HepG2 (cell line): Measurements from ENCODE around the gene ODC1. TPM values are rescaled to one million over a fixed set of nuclear protein-coding genes. Genes with fewer than 3 reads are reported as not detected.
A peak's percentile ranks its signal among the peaks of the same experiment; 100 is the strongest.

Experiments used
- ATF7-NPFF ChIP-seq: sonication (generic); formaldehyde crosslinking; IDR thresholded peaks from 2 replicates; pipeline ENCODE4 v1.8.1; 2023; ENCODE audit warnings: mild to moderate bottlenecking, low read depth, missing genetic modification reagents, moderate library complexity
- EHMT2 ChIP-seq: fragments of 200-600 bp; sonication (generic); IDR thresholded peaks from 2 replicates; pipeline ENCODE4 v1.7.0; 2017; ENCODE audit warnings: antibody characterized with exemption, low read depth, low read length, borderline replicate concordance
- GATAD2A ChIP-seq: IDR thresholded peaks from 2 replicates; pipeline ENCODE4 v1.6.1; 2016
- GMEB2 ChIP-seq: IDR thresholded peaks from 2 replicates; pipeline ENCODE4 v1.6.1; 2016; ENCODE audit warnings: missing biosample characterization, missing genetic modification reagents, low read depth
- HDAC1 ChIP-seq: sonication (generic); formaldehyde crosslinking; IDR thresholded peaks from 2 replicates; pipeline ENCODE4 v1.5.1; 2020; ENCODE audit warnings: mild to moderate bottlenecking, missing genetic modification reagents
- HIC2 ChIP-seq: sonication (generic); formaldehyde crosslinking; IDR thresholded peaks from 2 replicates; pipeline ENCODE4 v1.9.0; 2022; ENCODE audit warnings: low read depth, missing genetic modification reagents
- HOMEZ ChIP-seq: IDR thresholded peaks from 2 replicates; pipeline ENCODE4 v1.6.1; 2016; ENCODE audit warnings: low read depth
- KLF12 ChIP-seq: sonication (generic); formaldehyde crosslinking; IDR thresholded peaks from 2 replicates; pipeline ENCODE4 v1.4.0; 2020; ENCODE audit warnings: missing genetic modification reagents, borderline replicate concordance
- MIER3 ChIP-seq: IDR thresholded peaks from 2 replicates; pipeline ENCODE4 v1.6.1; 2016; ENCODE audit warnings: missing compliant biosample characterization, borderline replicate concordance
- NR2F2 ChIP-seq: IDR thresholded peaks from 2 replicates; pipeline ENCODE4 v1.6.1; 2012; ENCODE audit warnings: low read depth, inconsistent platforms, borderline replicate concordance
- PHF21A ChIP-seq: sonication (generic); formaldehyde crosslinking; IDR thresholded peaks from 2 replicates; pipeline ENCODE4 v1.5.0; 2020; ENCODE audit warnings: mild to moderate bottlenecking, missing genetic modification reagents
- POLR2A ChIP-seq, 2 experiments: IDR thresholded peaks; 2 replicates each; pipeline ENCODE4 v1.6.1; 2011; ENCODE audit warnings: low read depth in 2 of 2, low read length in 2 of 2, mild to moderate bottlenecking in 1 of 2, moderate library complexity in 1 of 2; ENCODE audit not compliant: insufficient read depth in 1 of 2
- TERF1 ChIP-seq: sonication (generic); formaldehyde crosslinking; IDR thresholded peaks from 2 replicates; pipeline ENCODE4 v1.8.0; 2022; ENCODE audit warnings: mild to moderate bottlenecking, missing genetic modification reagents, moderate library complexity
- U2AF2 ChIP-seq: fragments of 200-400 bp; formaldehyde crosslinking; IDR thresholded peaks from 2 replicates; pipeline ENCODE4 v1.6.1; 2017; ENCODE audit warnings: low read depth, mild to moderate bottlenecking, low read length
- ZKSCAN1 ChIP-seq: fragments of 150-350 bp; IDR thresholded peaks from 2 replicates; pipeline ENCODE4 v1.6.1; 2014; ENCODE audit warnings: low read length
- ZNF317 ChIP-seq: sonication (generic); formaldehyde crosslinking; IDR thresholded peaks from 2 replicates; pipeline ENCODE4 v1.5.0; 2020; ENCODE audit warnings: mild to moderate bottlenecking, missing genetic modification reagents
- ZNF609 ChIP-seq: sonication (generic); formaldehyde crosslinking; IDR thresholded peaks from 2 replicates; pipeline ENCODE4 v1.4.0; 2020; ENCODE audit warnings: mild to moderate bottlenecking, missing genetic modification reagents, borderline replicate concordance
- ZNF703 ChIP-seq: sonication (generic); formaldehyde crosslinking; IDR thresholded peaks from 2 replicates; pipeline ENCODE4 v1.5.1; 2020; ENCODE audit warnings: missing genetic modification reagents, mild to moderate bottlenecking, moderate library complexity, borderline replicate concordance
- ZSCAN29 ChIP-seq: sonication (generic); formaldehyde crosslinking; conservative IDR thresholded peaks from 2 replicates; pipeline ENCODE4 v1.4.0; 2020; ENCODE audit warnings: mild to moderate bottlenecking, missing genetic modification reagents
- polyA plus RNA-seq, 8 experiments: library from polyadenylated mRNA; depleted of rRNA in 3 of 8; stranded (reverse) in 7 of 8; unstranded in 1 of 8; fragments of >200 nt; fragmentation: Illumina TruSeq in 4 of 8; extraction: Trizol in 4 of 8; gene quantifications; 2 replicates each; pipeline versions ENCODE4 v1.2.1 to v1.2.3, GENCODE V29; 2011 to 2016; ENCODE audit warnings: low read depth in 4 of 8, missing spikeins in 1 of 8, mixed read lengths in 1 of 8; ENCODE audit not compliant: insufficient read depth in 1 of 8
- total RNA-seq, 5 experiments: library from RNA; depleted of rRNA; stranded (reverse); fragments of >200 nt; fragmentation: Illumina TruSeq; extraction: Trizol; gene quantifications; 2 replicates each; pipeline ENCODE4 v1.2.3, GENCODE V29; 2016; ENCODE audit warnings: low read depth in 1 of 5

Gene ODC1
- total and polyA plus RNA-seq, 2 of the 13 experiments (the other 11 are each of a cell fraction or from before 2014, with no cell fraction given): 142 to 371 TPM

- TF ChIP-seq U2AF2 (no peak), MIER3 (CRISPR knock-in tag) (peak; percentile 74; the same call in 1 of the 2 replicates), ATF7-NPFF (no peak), ZNF317 (CRISPR knock-in tag) (0 out of 2 replicates have a peak, but pooled peaks have one; percentile 3), GMEB2 (CRISPR knock-in tag) (no peak), HOMEZ (CRISPR knock-in tag) (peak; percentile 77; the same call in 1 of the 2 replicates), EHMT2 (no peak), HIC2 (CRISPR knock-in tag) (peak; percentile 53; the same call in 1 of the 2 replicates), ZNF609 (CRISPR knock-in tag) (peak; percentile 70; the same call in 1 of the 2 replicates), ZSCAN29 (CRISPR knock-in tag) (no peak), TERF1 (no peak), GATAD2A (peak; percentile 87), HDAC1 (CRISPR knock-in tag) (peak; percentile 79), ZKSCAN1 (no peak), POLR2A (IDR thresholded peaks at IDR 0.05; ENCODE audit: insufficient read depth in 1 of 2, low read depth in 2 of 2, low read length in 2 of 2) (peak in 1 of 2 experiments; percentile 48; a peak in 1 of 4 replicates), ZNF703 (CRISPR knock-in tag) (no peak), KLF12 (CRISPR knock-in tag) (no peak), NR2F2 (peak; percentile 93), PHF21A (CRISPR knock-in tag) (peak; percentile 33; the same call in 1 of the 2 replicates)
These were observed 33.0 kb upstream of the ODC1 start (continued) for GRCh38 chr2:10481055-10481665.
